ENCODE data around the gene CTU2. TPM values are rescaled to one million over a fixed set of nuclear protein-coding genes. Genes with fewer than 3 reads are reported as not detected.

CTU2 gene
- total and polyA plus RNA-seq, 2 of the 8 experiments (the other 6 are each of a cell fraction or from before 2014, with no cell fraction given), result 32.7 to 42.9 TPM

DNA sequence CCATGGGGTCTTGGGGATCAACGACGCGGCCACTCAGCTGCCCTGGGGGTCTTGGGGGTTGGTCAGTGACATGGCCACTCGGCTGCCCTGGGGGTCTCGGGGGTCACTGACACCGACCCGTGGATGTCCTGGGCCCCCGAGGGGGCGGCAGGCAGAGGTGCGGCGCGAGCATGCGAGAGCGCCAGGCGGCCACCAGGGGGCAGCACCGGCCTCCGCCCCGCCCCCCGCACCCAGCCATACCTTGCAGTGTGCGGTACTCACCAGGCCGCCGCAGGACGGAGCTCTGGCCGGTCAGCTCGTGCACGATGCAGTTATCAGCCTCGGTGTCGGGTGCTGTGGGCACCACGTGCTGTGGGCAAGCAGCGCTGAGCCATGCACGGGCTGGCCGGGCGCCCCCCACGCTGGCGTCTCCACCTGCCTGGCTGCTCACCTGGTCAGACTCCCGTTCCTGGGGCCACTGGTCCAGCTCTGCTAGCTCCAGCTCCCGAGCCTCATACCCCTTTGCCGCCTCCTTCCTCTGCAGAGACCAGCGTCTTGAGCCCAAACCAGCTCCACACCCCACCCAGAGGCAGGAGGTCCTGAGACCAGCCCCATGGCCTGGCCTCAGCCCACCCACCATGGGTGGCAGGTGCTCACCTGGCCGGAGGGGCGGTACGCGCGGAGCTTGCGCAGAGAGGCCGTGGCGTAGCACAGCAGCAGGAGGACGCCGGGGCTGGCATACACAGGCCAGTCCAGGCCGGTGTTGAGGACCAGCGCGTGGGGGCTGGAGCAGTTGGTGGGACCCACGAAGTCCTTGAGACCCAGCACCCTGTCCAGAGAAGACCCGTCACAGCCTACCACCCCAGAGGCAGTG is 31.2 kb downstream of the CTU2 start (continued):
- TF ChIP-seq SIX5 (IDR thresholded peaks at IDR 0.05; ENCODE audit: low read depth, low read length), result no peak
- TF ChIP-seq JUND (IDR thresholded peaks at IDR 0.05; ENCODE audit: low read length), result 0 out of 2 replicates have a peak, but pooled peaks have one; percentile 8
- no peak for TF ChIP-seq KDM4A (IDR thresholded peaks at IDR 0.05; ENCODE audit: low read depth, low read length, severe bottlenecking)
- no peak for TF ChIP-seq CEBPB (IDR thresholded peaks at IDR 0.05; ENCODE audit: low read depth, low read length)
- no peak for TF ChIP-seq USF2 (IDR thresholded peaks at IDR 0.05; ENCODE audit: low read length)
- TF ChIP-seq ZNF274 (IDR thresholded peaks at IDR 0.05; ENCODE audit: borderline replicate concordance, extremely low read depth, low read length), result no peak
- no peak for TF ChIP-seq FOSL1 (IDR thresholded peaks at IDR 0.05; ENCODE audit: insufficient read depth, low read depth, low read length)
- TF ChIP-seq SUZ12 (IDR thresholded peaks at IDR 0.05; ENCODE audit: low read length), result no peak
- TF ChIP-seq YY1 (IDR thresholded peaks at IDR 0.05; ENCODE audit: low read depth, low read length), result peak; percentile 63; the same call in 1 of the 2 replicates
- no peak for TF ChIP-seq CHD1 (IDR thresholded peaks at IDR 0.05; ENCODE audit: low read depth, low read length)
- TF ChIP-seq MAX (IDR thresholded peaks at IDR 0.05), result peak; percentile 96
- TF ChIP-seq ASH2L (IDR thresholded peaks at IDR 0.05; ENCODE audit: low read length), result peak; percentile 37
- TF ChIP-seq SP4 (IDR thresholded peaks at IDR 0.05; ENCODE audit: low read length), result no peak
- TF ChIP-seq HDAC6 (IDR thresholded peaks at IDR 0.05; ENCODE audit: low read depth, low read length), result no peak
- peak; percentile 66; the same call in 1 of the 2 replicates for TF ChIP-seq TEAD4 (IDR thresholded peaks at IDR 0.05; ENCODE audit: low read depth, low read length)
- TF ChIP-seq SIN3A (conservative IDR thresholded peaks at IDR 0.05 in 1 of 2, IDR thresholded peaks at IDR 0.05 in 1 of 2; ENCODE audit: low read depth in 1 of 2, low read length in 2 of 2), result peak in 1 of 2 experiments; percentile 58; a peak in 1 of 4 replicates
- TF ChIP-seq RXRA (IDR thresholded peaks at IDR 0.05; ENCODE audit: insufficient read depth, low read depth, low read length), result no peak
- TF ChIP-seq SP2 (IDR thresholded peaks at IDR 0.05; ENCODE audit: low read length), result no peak
- TF ChIP-seq RNF2 (IDR thresholded peaks at IDR 0.05; ENCODE audit: borderline replicate concordance, low read depth, low read length, missing control alignments, poor library complexity, severe bottlenecking), result no peak
- TF ChIP-seq TAF1 (IDR thresholded peaks at IDR 0.05; ENCODE audit: low read depth, low read length), result no peak
- no peak for TF ChIP-seq POU5F1 (IDR thresholded peaks at IDR 0.05; ENCODE audit: low read depth, low read length)
- TF ChIP-seq NRF1 (IDR thresholded peaks at IDR 0.05; ENCODE audit: low read depth, low read length), result no peak

Data from H1 (cell line).